WTC11 (cell line): ENCODE measurements around the gene UBE2D2. TPM values are rescaled to one million over a fixed set of nuclear protein-coding genes. Genes with fewer than 3 reads are reported as not detected.
"Not testable (repeated sequence)": the region's sequence is repeated elsewhere in the genome, so short reads cannot be mapped to it uniquely, and the experiment has no call there.

Experiments
- ATAC-seq: fragments of 200-7000 bp; cut with Tn5 transposase; 2 replicates; pipeline ENCODE4 v1.10.0; 2021; ENCODE audit warnings: mild to moderate bottlenecking, moderate library complexity
- CTCF ChIA-PET: fragments of 300-600 bp; sonication (Branson Sonifier 250); formaldehyde crosslinking; loops from one replicate; lab custom pipeline; 2021; ENCODE audit warnings: antibody characterized with exemption; lab: Charles Lee
- POLR2A ChIA-PET: fragments of 350-600 bp; sonication (Branson Sonifier 250); formaldehyde crosslinking; loops from one replicate; lab custom pipeline; 2021; ENCODE audit warnings: antibody characterized with exemption; lab: Charles Lee
- DNase-seq: peaks from one replicate; pipeline ENCODE4 v3.0.0; 2021; ENCODE audit warnings: low spot score
- H3K27ac Mint-ChIP-seq: 2 replicates; pipeline ENCODE4 v1.8.0; 2021; ENCODE audit warnings: mixed read lengths
- H3K27me3 Mint-ChIP-seq: 2 replicates; pipeline ENCODE4 v1.8.0; 2021; ENCODE audit warnings: low read depth, mild to moderate bottlenecking, moderate library complexity, mixed read lengths
- H3K36me3 Mint-ChIP-seq: 2 replicates; pipeline ENCODE4 v1.8.0; 2021; ENCODE audit warnings: mixed read lengths
- H3K4me1 Mint-ChIP-seq: 2 replicates; pipeline ENCODE4 v1.8.0; 2022; ENCODE audit warnings: mixed read lengths
- H3K4me3 Mint-ChIP-seq: 2 replicates; pipeline ENCODE4 v1.8.0; 2021; ENCODE audit warnings: mild to moderate bottlenecking, moderate library complexity, mixed read lengths
- H3K9me3 Mint-ChIP-seq: 2 replicates; pipeline ENCODE4 v1.8.0; 2021; ENCODE audit warnings: mixed read lengths
- ATF1 ChIP-seq: sonication (generic); formaldehyde crosslinking; IDR thresholded peaks from 2 replicates; pipeline ENCODE4 v1.8.1; 2023; ENCODE audit warnings: mild to moderate bottlenecking, moderate library complexity, missing genetic modification reagents
- CREM ChIP-seq: sonication (generic); formaldehyde crosslinking; IDR thresholded peaks from 2 replicates; pipeline ENCODE4 v1.8.1; 2022; ENCODE audit warnings: mild to moderate bottlenecking, missing genetic modification reagents, moderate library complexity
- PRDM15 ChIP-seq: sonication (generic); formaldehyde crosslinking; IDR thresholded peaks from 2 replicates; pipeline ENCODE4 v1.8.0; 2022; ENCODE audit warnings: missing genetic modification reagents
- RELA ChIP-seq: sonication (generic); formaldehyde crosslinking; IDR thresholded peaks from 2 replicates; pipeline ENCODE4 v1.8.1; 2022; ENCODE audit warnings: missing genetic modification reagents, mild to moderate bottlenecking, borderline replicate concordance
- SP1 ChIP-seq: sonication (generic); formaldehyde crosslinking; conservative IDR thresholded peaks from 2 replicates; pipeline ENCODE4 v1.8.1; 2022; ENCODE audit warnings: missing genetic modification reagents
- STAT6 ChIP-seq: sonication (generic); formaldehyde crosslinking; conservative IDR thresholded peaks from 2 replicates; pipeline ENCODE4 v1.8.1; 2023; ENCODE audit warnings: mild to moderate bottlenecking, low read depth, missing genetic modification reagents, moderate library complexity
- USF1 ChIP-seq: sonication (generic); formaldehyde crosslinking; IDR thresholded peaks from 2 replicates; pipeline ENCODE4 v1.8.0; 2022; ENCODE audit warnings: mild to moderate bottlenecking, missing genetic modification reagents
- ZMAT4 ChIP-seq: fragments of 250-450 bp; sonication (Bioruptor Pico); IDR thresholded peaks from 2 replicates; pipeline ENCODE4 v1.9.0; 2021; ENCODE audit warnings: mild to moderate bottlenecking
- ZNF121 ChIP-seq: sonication (generic); formaldehyde crosslinking; IDR thresholded peaks from 2 replicates; pipeline ENCODE4 v1.8.0; 2023; ENCODE audit warnings: missing genetic modification reagents
- ZNF219 ChIP-seq: sonication (generic); formaldehyde crosslinking; IDR thresholded peaks from 2 replicates; pipeline ENCODE4 v1.8.0; 2023; ENCODE audit warnings: missing genetic modification reagents, mild to moderate bottlenecking, borderline replicate concordance
- ZNF281 ChIP-seq: sonication (generic); formaldehyde crosslinking; IDR thresholded peaks from 2 replicates; pipeline ENCODE4 v1.8.0; 2023; ENCODE audit warnings: mild to moderate bottlenecking, missing genetic modification reagents
- ZNF396 ChIP-seq: fragments of 250-450 bp; sonication (Bioruptor Pico); IDR thresholded peaks from 2 replicates; pipeline ENCODE4 v1.8.0; 2021; ENCODE audit warnings: mild to moderate bottlenecking, moderate library complexity, borderline replicate concordance
- ZNF671 ChIP-seq: fragments of 250-450 bp; sonication (Bioruptor Pico); IDR thresholded peaks from 2 replicates; pipeline ENCODE4 v1.8.0; 2021; ENCODE audit warnings: mild to moderate bottlenecking
- total RNA-seq: library from RNA; stranded (reverse); gene quantifications from 3 replicates; pipeline ENCODE4 v1.2.3, GENCODE V29; 2021

Gene UBE2D2
- total RNA-seq, 1 experiment from 2014 or later, result 183 TPM

GRCh38 chr5:139578325-139578724, 17.2 kb downstream of the UBE2D2 start:
- H3K36me3 Mint-ChIP-seq, result peaks cover 3% of the 10 kb centered on the region
- no peaks in the 10 kb centered on the region for H3K9me3 Mint-ChIP-seq
- peaks cover 32% of the 10 kb centered on the region for H3K4me1 Mint-ChIP-seq
- DNase-seq (no peak), ATAC-seq (no peak)
- ChIA-PET POLR2A (interaction anchor here (0.6 kb wide), 1 partner anchor 289 kb away, joined by 3 read pairs; no protein-coding TSS in a partner anchor), CTCF (interaction anchor here (1.1 kb wide), 1 partner anchor 55 kb away, joined by 4 read pairs; no protein-coding TSS in a partner anchor)
- no peaks in the 10 kb centered on the region for H3K27me3 Mint-ChIP-seq
- TF ChIP-seq SP1 (no peak), ZNF396 (no peak), ZNF121 (CRISPR knock-in tag) (peak; percentile 91), ZNF281 (CRISPR knock-in tag) (no peak), ZNF219 (no peak)
- peak overlapping the region; percentile 57 for H3K27ac Mint-ChIP-seq
- H3K4me3 Mint-ChIP-seq, result no peak overlapping the region

GRCh38 chr5:139582181-139582580, 21.0 kb downstream of the UBE2D2 start:
- H3K27ac Mint-ChIP-seq, H3K4me3 Mint-ChIP-seq, H3K27me3 Mint-ChIP-seq, H3K9me3 Mint-ChIP-seq, ATAC-seq, POLR2A ChIA-PET, DNase-seq: not testable (repeated sequence)
- CTCF ChIA-PET, result interaction anchor here (0.9 kb wide), 1 partner anchor 39 kb away, joined by 5 read pairs; no protein-coding TSS in a partner anchor
- Mint-ChIP-seq H3K36me3 (peaks cover 16% of the 10 kb centered on the region), H3K4me1 (peaks cover 15% of the 10 kb centered on the region; the same call in 1 of the 2 replicates)

GRCh38 chr5:139584137-139584536, 23.0 kb downstream of the UBE2D2 start:
- CTCF ChIA-PET, result interaction anchor here (0.6 kb wide), 1 partner anchor 43 kb away, joined by 3 read pairs; no protein-coding TSS in a partner anchor
- no peak overlapping the region for H3K27ac Mint-ChIP-seq
- H3K27me3 Mint-ChIP-seq, result no peaks in the 10 kb centered on the region

More at GRCh38 chr5:139584137-139584536, 23.0 kb downstream of the UBE2D2 start:
- POLR2A ChIA-PET, result no interaction called here
- Mint-ChIP-seq H3K4me3 (no peak overlapping the region), H3K9me3 (peaks cover 4% of the 10 kb centered on the region; the same call in 1 of the 2 replicates), H3K4me1 (0 out of 2 replicates have a peak, but pooled peaks cover 6% of the 10 kb centered on the region), H3K36me3 (peaks cover 21% of the 10 kb centered on the region)
- DNase-seq (no peak), ATAC-seq (no peak)
- TF ChIP-seq ZNF671 (CRISPR knock-in tag), result no peak
- TF ChIP-seq ATF1 (CRISPR knock-in tag), result no peak
- TF ChIP-seq PRDM15 (CRISPR knock-in tag), result no peak
- TF ChIP-seq ZNF281 (CRISPR knock-in tag), result no peak
- no peak for TF ChIP-seq RELA (CRISPR knock-in tag)
- TF ChIP-seq CREM (CRISPR knock-in tag), result no peak
- TF ChIP-seq ZNF396, result no peak
- TF ChIP-seq ZMAT4 (CRISPR knock-in tag), result no peak
- no peak for TF ChIP-seq USF1 (CRISPR knock-in tag)
- no peak for TF ChIP-seq STAT6 (CRISPR knock-in tag)
